ENCODE results near the gene RIMS3.

The RIMS3 gene

GRCh38 chr1:40620586-40621210 lies 44.8 kb downstream of the RIMS3 start:
- no peak for DNase-seq
- Histone ChIP-seq H3K79me2 (ENCODE audit: low read length) (no peaks in the 10 kb centered on the region), H3F3A (ENCODE audit: insufficient read depth, low read length) (no peaks in the 10 kb centered on the region), H4K20me1 (ENCODE audit: insufficient read depth, low read length) (no peaks in the 10 kb centered on the region), H3K9ac (ENCODE audit: low read length) (no peak overlapping the region), H3K9me2 (replicated peaks; ENCODE audit: insufficient read depth, low read length) (no peaks in the 10 kb centered on the region), H3K4me1 (ENCODE audit: low read length) (no peaks in the 10 kb centered on the region), H3K4me2 (ENCODE audit: low read depth, low read length) (no peak overlapping the region), H3K36me3 (replicated peaks; ENCODE audit: insufficient read depth, low read length) (no peaks in the 10 kb centered on the region), H3K9me3 (replicated peaks; ENCODE audit: insufficient read depth, low read length) (no peaks in the 10 kb centered on the region), H3K27me3 (replicated peaks; ENCODE audit: insufficient read depth, low read length) (no peaks in the 10 kb centered on the region), H3K27ac (ENCODE audit: low read length) (no peak overlapping the region), H2AFZ (ENCODE audit: low read length) (no peak overlapping the region), H3K4me3 (ENCODE audit: low read length) (no peak overlapping the region)
- TF ChIP-seq EZH2 (optimal IDR thresholded peaks at IDR 0.05; ENCODE audit: low read depth, low read length) (no peak), EZH2phosphoT487 (IDR thresholded peaks at IDR 0.05; ENCODE audit: low read length) (no peak), CTCF (IDR thresholded peaks at IDR 0.05; ENCODE audit: low read length) (no peak)

GRCh38 chr1:40620150-40620549 lies 45.3 kb downstream of the RIMS3 start:
- Histone ChIP-seq H3F3A (ENCODE audit: insufficient read depth, low read length) (no peaks in the 10 kb centered on the region), H3K4me1 (ENCODE audit: low read length) (no peaks in the 10 kb centered on the region), H3K9me2 (replicated peaks; ENCODE audit: insufficient read depth, low read length) (no peaks in the 10 kb centered on the region), H3K27me3 (replicated peaks; ENCODE audit: insufficient read depth, low read length) (no peaks in the 10 kb centered on the region), H3K4me3 (ENCODE audit: low read length) (no peak overlapping the region), H3K9me3 (replicated peaks; ENCODE audit: insufficient read depth, low read length) (no peaks in the 10 kb centered on the region), H3K79me2 (ENCODE audit: low read length) (no peaks in the 10 kb centered on the region), H4K20me1 (ENCODE audit: insufficient read depth, low read length) (no peaks in the 10 kb centered on the region), H3K36me3 (replicated peaks; ENCODE audit: insufficient read depth, low read length) (no peaks in the 10 kb centered on the region), H2AFZ (ENCODE audit: low read length) (no peak overlapping the region), H3K4me2 (ENCODE audit: low read depth, low read length) (no peak overlapping the region), H3K27ac (ENCODE audit: low read length) (no peak overlapping the region), H3K9ac (ENCODE audit: low read length) (no peak overlapping the region)
- TF ChIP-seq EZH2 (optimal IDR thresholded peaks at IDR 0.05; ENCODE audit: low read depth, low read length), result no peak
- no peak for TF ChIP-seq EZH2phosphoT487 (IDR thresholded peaks at IDR 0.05; ENCODE audit: low read length)
- no peak for TF ChIP-seq CTCF (IDR thresholded peaks at IDR 0.05; ENCODE audit: low read length)
- no peak for DNase-seq

GRCh38 chr1:40618108-40618507 lies 47.4 kb downstream of the RIMS3 start:
- no peak for TF ChIP-seq EZH2phosphoT487 (IDR thresholded peaks at IDR 0.05; ENCODE audit: low read length)
- no peak for TF ChIP-seq EZH2 (optimal IDR thresholded peaks at IDR 0.05; ENCODE audit: low read depth, low read length)
- no peak for TF ChIP-seq CTCF (IDR thresholded peaks at IDR 0.05; ENCODE audit: low read length)
- no peaks in the 10 kb centered on the region for H4K20me1 ChIP-seq (ENCODE audit: insufficient read depth, low read length)
- no peak for DNase-seq
- no peaks in the 10 kb centered on the region for H3K4me1 ChIP-seq (ENCODE audit: low read length)
- no peak overlapping the region for H2AFZ ChIP-seq (ENCODE audit: low read length)
- no peak overlapping the region for H3K4me3 ChIP-seq (ENCODE audit: low read length)
- no peak overlapping the region for H3K27ac ChIP-seq (ENCODE audit: low read length)
- H3K4me2 ChIP-seq (ENCODE audit: low read depth, low read length), result no peak overlapping the region
- no peak overlapping the region for H3K9ac ChIP-seq (ENCODE audit: low read length)
- no peaks in the 10 kb centered on the region for H3K27me3 ChIP-seq (replicated peaks; ENCODE audit: insufficient read depth, low read length)
- H3F3A ChIP-seq (ENCODE audit: insufficient read depth, low read length), result no peaks in the 10 kb centered on the region
- no peaks in the 10 kb centered on the region for H3K9me2 ChIP-seq (replicated peaks; ENCODE audit: insufficient read depth, low read length)
- no peaks in the 10 kb centered on the region for H3K9me3 ChIP-seq (replicated peaks; ENCODE audit: insufficient read depth, low read length)
- H3K36me3 ChIP-seq (replicated peaks; ENCODE audit: insufficient read depth, low read length), result no peaks in the 10 kb centered on the region
- H3K79me2 ChIP-seq (ENCODE audit: low read length), result no peaks in the 10 kb centered on the region
